ENCODE results near the gene SURF1. TPM values are rescaled to one million over a fixed set of nuclear protein-coding genes. Genes with fewer than 3 reads are reported as not detected.

Gene SURF1
- total RNA-seq, 1 experiment from 2014 or later, result 57.7 TPM

- H3K9me3 ChIP-seq (ENCODE audit: insufficient read depth, low read depth), result no peaks in the 10 kb centered on the region
- POLR2A ChIA-PET (ENCODE audit: unreplicated experiment), result no interaction called here
- H3K4me3 ChIP-seq, result no peak overlapping the region
- no TSS peak for BruUV-seq (replicated peaks)
- H3K4me2 ChIP-seq, result no peak overlapping the region
- intact Hi-C loops (cut with micrococcal nuclease; ENCODE audit: unreplicated experiment), result no loop called here
- no peaks in the 10 kb centered on the region for H3K27me3 ChIP-seq (ENCODE audit: insufficient read depth, low read depth)
- CTCF ChIA-PET, result interaction anchor here (0.6 kb wide), 1 partner anchor 209 kb away, joined by 3 read pairs; no protein-coding TSS in a partner anchor
- no peaks in the 10 kb centered on the region for H3K9me2 ChIP-seq (ENCODE audit: insufficient read depth)
- peaks cover 7% of the 10 kb centered on the region for H3K4me1 ChIP-seq (replicated peaks; ENCODE audit: insufficient read depth)
- no peak overlapping the region for H3K27ac ChIP-seq
- no peak overlapping the region for H2AFZ ChIP-seq
- TF ChIP-seq EZH2 (IDR thresholded peaks at IDR 0.05; ENCODE audit: low read depth) (no peak), CTCF (conservative IDR thresholded peaks at IDR 0.05) (no peak)
- no peak for DNase-seq
- no peaks in the 10 kb centered on the region for H4K20me1 ChIP-seq (ENCODE audit: insufficient read depth)
- H3K36me3 ChIP-seq (ENCODE audit: low read depth), result no peaks in the 10 kb centered on the region
- H3F3A ChIP-seq (ENCODE audit: insufficient read depth, low read depth), result peaks cover under 1% of the 10 kb centered on the region; the same call in 1 of the 2 replicates
- H3K79me2 ChIP-seq (ENCODE audit: low read depth), result no peaks in the 10 kb centered on the region
Observed at GRCh38 chr9:133383438-133383837, 27.2 kb upstream of the SURF1 start.

GRCh38 chr9:133382507-133383141 lies 26.3 kb upstream of the SURF1 start:
- ChIA-PET CTCF (no interaction called here), POLR2A (ENCODE audit: unreplicated experiment) (no interaction called here)
- Histone ChIP-seq H3K9me2 (ENCODE audit: insufficient read depth) (no peaks in the 10 kb centered on the region), H3F3A (ENCODE audit: insufficient read depth, low read depth) (peaks cover 9% of the 10 kb centered on the region), H3K79me2 (ENCODE audit: low read depth) (no peaks in the 10 kb centered on the region), H3K27ac (no peak overlapping the region), H3K27me3 (ENCODE audit: insufficient read depth, low read depth) (no peaks in the 10 kb centered on the region), H2AFZ (no peak overlapping the region), H3K4me2 (no peak overlapping the region), H3K36me3 (ENCODE audit: low read depth) (no peaks in the 10 kb centered on the region), H3K9me3 (ENCODE audit: insufficient read depth, low read depth) (no peaks in the 10 kb centered on the region), H3K4me1 (replicated peaks; ENCODE audit: insufficient read depth) (peaks cover 15% of the 10 kb centered on the region), H4K20me1 (ENCODE audit: insufficient read depth) (no peaks in the 10 kb centered on the region), H3K4me3 (no peak overlapping the region)
- DNase-seq, result no peak
- intact Hi-C loops (cut with micrococcal nuclease; ENCODE audit: unreplicated experiment), result no loop called here
- no TSS peak for BruUV-seq (replicated peaks)
- TF ChIP-seq EZH2 (IDR thresholded peaks at IDR 0.05; ENCODE audit: low read depth), result no peak
- TF ChIP-seq CTCF (conservative IDR thresholded peaks at IDR 0.05), result no peak

GRCh38 chr9:133380734-133381133 lies 24.4 kb upstream of the SURF1 start:
- Histone ChIP-seq H3K4me3 (no peak overlapping the region), H4K20me1 (ENCODE audit: insufficient read depth) (no peaks in the 10 kb centered on the region), H3K27ac (no peak overlapping the region), H3K36me3 (ENCODE audit: low read depth) (no peaks in the 10 kb centered on the region), H3F3A (ENCODE audit: insufficient read depth, low read depth) (peaks cover 13% of the 10 kb centered on the region), H3K4me2 (no peak overlapping the region), H3K9me2 (ENCODE audit: insufficient read depth) (no peaks in the 10 kb centered on the region), H2AFZ (no peak overlapping the region), H3K9me3 (ENCODE audit: insufficient read depth, low read depth) (no peaks in the 10 kb centered on the region), H3K4me1 (replicated peaks; ENCODE audit: insufficient read depth) (peaks cover 25% of the 10 kb centered on the region), H3K27me3 (ENCODE audit: insufficient read depth, low read depth) (no peaks in the 10 kb centered on the region), H3K79me2 (ENCODE audit: low read depth) (no peaks in the 10 kb centered on the region)
- ChIA-PET POLR2A (ENCODE audit: unreplicated experiment) (no interaction called here), CTCF (interaction anchor here (0.7 kb wide), 1 partner anchor 231 kb away, joined by 6 read pairs; no protein-coding TSS in a partner anchor)
- TF ChIP-seq EZH2 (IDR thresholded peaks at IDR 0.05; ENCODE audit: low read depth) (no peak), CTCF (conservative IDR thresholded peaks at IDR 0.05) (no peak)
- no TSS peak for BruUV-seq (replicated peaks)
- DNase-seq, result no peak
- intact Hi-C loops (cut with micrococcal nuclease; ENCODE audit: unreplicated experiment), result no loop called here

All from PC-9 (cell line).